ENCODE data around the gene NFAT5. TPM values are rescaled to one million over a fixed set of nuclear protein-coding genes. Genes with fewer than 3 reads are reported as not detected.

Gene NFAT5
- total RNA-seq, 1 donor from 2014 or later, result 48.3 TPM

DNA sequence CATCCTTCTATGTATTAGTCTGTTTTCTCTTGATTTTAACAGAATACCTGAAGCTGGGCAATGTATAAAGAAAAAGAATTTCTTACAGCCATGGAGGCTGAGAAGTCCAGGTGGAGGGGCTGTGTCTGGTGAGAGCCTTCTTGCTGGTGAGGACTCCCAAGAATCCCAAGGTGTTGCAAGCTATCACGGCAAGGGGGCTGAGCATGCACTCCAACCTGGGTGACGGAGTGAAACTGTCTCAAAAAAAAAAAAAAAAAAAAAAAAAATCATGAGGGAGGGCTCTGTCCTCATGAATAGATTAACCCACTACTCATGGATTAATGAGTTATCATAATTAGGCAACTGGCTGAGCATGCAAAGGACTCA is 141.2 kb downstream of the NFAT5 start:
- ChIA-PET CTCF (interaction anchor here (5.9 kb wide), 1 partner anchor 48 kb away, joined by 46 read pairs; the partner anchor contains the start of gene NOB1), POLR2A (interaction anchor here (1.7 kb wide), 1 partner anchor 48 kb away, joined by 3 read pairs; the partner anchor contains the start of gene NOB1)
- ATAC-seq (ENCODE audit: low read depth) (no peak), DNase-seq (no peak)
- H3K4me3 Mint-ChIP-seq, result no peak overlapping the region
- no peak overlapping the region for H3K27ac Mint-ChIP-seq
- TF ChIP-seq, protein P1, sequence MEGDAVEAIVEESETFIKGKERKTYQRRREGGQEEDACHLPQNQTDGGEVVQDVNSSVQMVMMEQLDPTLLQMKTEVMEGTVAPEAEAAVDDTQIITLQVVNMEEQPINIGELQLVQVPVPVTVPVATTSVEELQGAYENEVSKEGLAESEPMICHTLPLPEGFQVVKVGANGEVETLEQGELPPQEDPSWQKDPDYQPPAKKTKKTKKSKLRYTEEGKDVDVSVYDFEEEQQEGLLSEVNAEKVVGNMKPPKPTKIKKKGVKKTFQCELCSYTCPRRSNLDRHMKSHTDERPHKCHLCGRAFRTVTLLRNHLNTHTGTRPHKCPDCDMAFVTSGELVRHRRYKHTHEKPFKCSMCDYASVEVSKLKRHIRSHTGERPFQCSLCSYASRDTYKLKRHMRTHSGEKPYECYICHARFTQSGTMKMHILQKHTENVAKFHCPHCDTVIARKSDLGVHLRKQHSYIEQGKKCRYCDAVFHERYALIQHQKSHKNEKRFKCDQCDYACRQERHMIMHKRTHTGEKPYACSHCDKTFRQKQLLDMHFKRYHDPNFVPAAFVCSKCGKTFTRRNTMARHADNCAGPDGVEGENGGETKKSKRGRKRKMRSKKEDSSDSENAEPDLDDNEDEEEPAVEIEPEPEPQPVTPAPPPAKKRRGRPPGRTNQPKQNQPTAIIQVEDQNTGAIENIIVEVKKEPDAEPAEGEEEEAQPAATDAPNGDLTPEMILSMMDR (IDR thresholded peaks at IDR 0.05), result no peak
- H3K27me3 Mint-ChIP-seq, result no peaks in the 10 kb centered on the region
- H3K4me1 Mint-ChIP-seq, result no peaks in the 10 kb centered on the region
- H3K36me3 Mint-ChIP-seq (ENCODE audit: low read depth), result peaks cover 11% of the 10 kb centered on the region
- intact Hi-C loops (cut with micrococcal nuclease), result no loop called here
- H3K9me3 Mint-ChIP-seq, result no peaks in the 10 kb centered on the region

DNA sequence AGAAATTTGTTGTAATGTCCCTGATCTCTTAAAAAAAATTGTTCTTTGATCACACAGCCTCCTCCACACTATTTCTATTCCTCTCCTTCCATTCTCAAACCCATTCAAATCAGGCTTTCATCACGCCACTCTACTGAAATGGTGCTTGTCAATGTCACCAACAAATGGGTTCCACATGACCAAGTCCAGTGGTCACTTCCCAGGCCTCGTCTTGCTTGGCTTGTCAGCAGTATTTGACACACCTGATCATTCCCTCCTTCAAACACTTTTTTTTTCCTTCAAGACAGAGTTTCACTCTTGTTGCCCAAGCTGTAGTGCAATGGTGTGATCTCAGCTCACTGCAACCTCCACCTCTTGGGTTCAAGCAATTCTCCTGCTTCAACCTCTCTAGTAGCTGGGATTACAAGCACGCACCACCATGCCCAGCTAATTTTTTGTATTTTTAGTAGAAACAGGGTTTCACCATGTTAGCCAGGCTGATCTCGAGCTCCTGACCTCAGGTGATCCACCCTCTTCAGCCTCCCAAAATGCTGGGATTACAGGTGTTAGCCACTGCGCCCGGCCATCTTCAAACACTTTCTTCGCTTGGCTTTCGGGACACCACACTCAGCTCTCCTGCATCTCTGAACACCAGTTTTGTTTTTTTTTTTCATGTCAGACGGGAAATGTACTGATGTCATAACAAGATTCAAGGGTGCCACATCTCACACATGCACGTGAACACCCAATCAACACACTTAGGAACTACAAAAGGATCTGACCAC is 142.3 kb downstream of the NFAT5 start:
- no peak overlapping the region for H3K4me3 Mint-ChIP-seq

DNA sequence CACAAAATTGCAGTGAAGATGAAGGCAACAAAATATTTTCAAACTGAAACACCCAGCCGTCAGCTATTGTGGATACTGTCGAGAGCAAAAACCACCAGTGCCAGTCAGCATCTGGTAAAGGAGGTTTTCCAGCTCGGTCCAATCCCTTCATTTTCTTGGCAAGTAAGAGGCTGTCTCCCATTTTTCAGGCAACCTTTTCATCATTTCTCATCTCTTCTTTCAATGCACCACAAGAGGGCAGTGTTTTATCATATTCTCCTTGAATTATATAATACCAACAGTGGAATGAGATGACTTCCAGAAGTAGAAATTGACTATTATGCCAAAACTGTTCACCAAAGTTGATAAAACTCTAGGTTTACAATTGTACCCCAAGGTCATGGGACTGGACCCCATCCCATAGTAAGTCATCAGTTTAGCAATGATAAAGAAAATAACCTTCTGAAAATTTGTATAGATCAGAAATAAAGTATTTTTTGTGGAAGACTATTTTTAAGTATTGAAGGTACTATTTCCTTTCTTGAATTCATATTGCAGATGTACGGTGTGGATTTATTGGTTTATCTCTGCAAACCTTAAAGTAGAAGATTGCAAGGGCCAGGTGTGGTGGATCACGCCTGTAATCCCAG is 143.8 kb downstream of the NFAT5 start:
- H3K9me3 Mint-ChIP-seq, result no peaks in the 10 kb centered on the region
- peaks cover 2% of the 10 kb centered on the region for H3K36me3 Mint-ChIP-seq (ENCODE audit: low read depth)
- no peak for DNase-seq
- no peak overlapping the region for H3K27ac Mint-ChIP-seq
- TF ChIP-seq, protein P1 (IDR thresholded peaks at IDR 0.05), result peak; percentile 54
- H3K4me1 Mint-ChIP-seq, result no peaks in the 10 kb centered on the region
- intact Hi-C loops (cut with micrococcal nuclease), result loop anchor here (1.0 kb wide), 3 partner anchors 45 to 313 kb away; partner anchors contain the start of gene NOB1
- ChIA-PET POLR2A (interaction anchor here (1.9 kb wide), 1 partner anchor 45 kb away, joined by 12 read pairs; the partner anchor contains the start of gene NOB1), CTCF (interaction anchor here (0.7 to 5.9 kb wide), 11 partner anchors 14 to 313 kb away, joined by 3 to 46 read pairs (median 3); partner anchors contain the start of genes NOB1, NQO1 and WWP2)
- ATAC-seq (ENCODE audit: low read depth), result no peak
- no peak overlapping the region for H3K4me3 Mint-ChIP-seq
- no peaks in the 10 kb centered on the region for H3K27me3 Mint-ChIP-seq

More for the DNA sequence above, 142.3 kb downstream of the NFAT5 start:
- intact Hi-C loops (cut with micrococcal nuclease), result no loop called here
- no peak for ATAC-seq (ENCODE audit: low read depth)
- CTCF ChIA-PET, result interaction anchor here (1.1 to 5.9 kb wide), 4 partner anchors 17 to 46 kb away, joined by 3 to 46 read pairs (median 6); partner anchors contain the start of genes NOB1 and NQO1
- Mint-ChIP-seq H3K27ac (no peak overlapping the region), H3K27me3 (no peaks in the 10 kb centered on the region), H3K9me3 (no peaks in the 10 kb centered on the region), H3K4me1 (no peaks in the 10 kb centered on the region), H3K36me3 (ENCODE audit: low read depth) (peaks cover 9% of the 10 kb centered on the region)
- POLR2A ChIA-PET, result interaction anchor here (0.8 kb wide), 1 partner anchor 46 kb away, joined by 3 read pairs; the partner anchor contains the start of gene NOB1
- DNase-seq, result no peak
- TF ChIP-seq, protein P1 (IDR thresholded peaks at IDR 0.05), result no peak

DNA sequence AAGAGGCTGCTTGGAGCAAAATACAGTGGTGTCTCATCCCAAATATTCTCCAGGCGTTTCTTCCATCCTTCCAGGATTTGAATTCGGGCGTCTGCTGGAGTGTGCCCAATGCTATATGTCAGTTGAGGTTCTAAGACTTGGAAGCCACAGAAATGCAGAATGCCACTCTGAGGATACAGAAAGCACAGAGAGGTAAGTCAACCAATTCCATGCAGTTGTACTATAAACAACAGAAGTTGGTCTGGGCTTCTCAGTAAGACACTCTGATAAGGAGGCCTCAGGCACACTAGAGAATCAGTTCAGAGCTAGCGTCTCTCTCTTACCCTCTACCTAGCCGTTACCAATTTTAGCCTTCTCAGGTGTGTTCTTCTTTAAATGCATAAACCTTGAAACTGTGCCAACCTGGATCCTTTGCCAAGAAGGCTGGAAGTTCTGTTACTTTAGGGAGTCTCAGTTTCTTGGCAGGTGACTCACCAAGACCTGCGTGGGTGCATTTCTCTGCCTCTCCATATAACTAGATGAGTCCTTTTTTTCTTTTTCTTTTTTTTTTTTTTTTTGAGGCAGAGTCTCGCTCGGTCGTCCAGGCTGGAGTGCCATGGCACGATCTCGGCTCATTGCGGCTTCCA is 145.5 kb downstream of the NFAT5 start:
- no peaks in the 10 kb centered on the region for H3K27me3 Mint-ChIP-seq
- no peak overlapping the region for H3K4me3 Mint-ChIP-seq
- H3K9me3 Mint-ChIP-seq, result no peaks in the 10 kb centered on the region
- ATAC-seq (ENCODE audit: low read depth) (no peak), DNase-seq (no peak)
- intact Hi-C loops (cut with micrococcal nuclease), result no loop called here
- peaks cover 2% of the 10 kb centered on the region for H3K36me3 Mint-ChIP-seq (ENCODE audit: low read depth)
- no peak overlapping the region for H3K27ac Mint-ChIP-seq
- TF ChIP-seq, protein P1 (IDR thresholded peaks at IDR 0.05), result no peak
- POLR2A ChIA-PET, result interaction anchor here (0.7 kb wide), 1 partner anchor 27 kb away, joined by 6 read pairs; no protein-coding TSS in a partner anchor
- H3K4me1 Mint-ChIP-seq, result no peaks in the 10 kb centered on the region
- CTCF ChIA-PET, result interaction anchor here (5.9 kb wide), 1 partner anchor 43 kb away, joined by 46 read pairs; the partner anchor contains the start of gene NOB1

All from activated B cell treated with CpG ODN at 0.5 μM for 24 hours (primary cell).